OCI-LY3 (cell line): ENCODE measurements around the gene MUC5B.

Source experiments
- H2AFZ ChIP-seq: fragments of 200-600, 300-600 bp; shearing (Covaris generic); 2 replicates; pipeline ENCODE4 v1.6.0; 2014; ENCODE audit warnings: antibody characterized with exemption, low read depth, low read length
- H3K27ac ChIP-seq: fragments of 200-600, 300-600 bp; sonication (generic); 2 replicates; pipeline ENCODE4 v1.5.1; 2014; ENCODE audit warnings: mild to moderate bottlenecking, low read length, moderate library complexity, mixed read lengths
- H3K27me3 ChIP-seq: fragments of 200-600, 300-600 bp; sonication (generic); 2 replicates; pipeline ENCODE4 v1.6.1; 2014; ENCODE audit warnings: low read depth, low read length, mixed read lengths
- H3K36me3 ChIP-seq: fragments of 200-600, 300-600 bp; sonication (generic); replicated peaks from 2 replicates; pipeline ENCODE3; 2014; ENCODE audit warnings: low read depth, low read length, mixed read lengths
- H3K4me1 ChIP-seq: fragments of 300-600, 200-600 bp; sonication (generic); 2 replicates; pipeline ENCODE4 v1.6.1; 2014; ENCODE audit warnings: low read length, mixed read lengths
- H3K4me2 ChIP-seq: fragments of 200-600, 300-600 bp; sonication (generic); 2 replicates; pipeline ENCODE4 v1.6.1; 2014; ENCODE audit warnings: low read length, mixed read lengths
- H3K4me3 ChIP-seq: fragments of 300-600, 200-600 bp; sonication (generic); 2 replicates; pipeline ENCODE4 v1.5.1; 2014; ENCODE audit warnings: antibody characterized with exemption, mild to moderate bottlenecking, low read length, moderate library complexity
- H3K79me2 ChIP-seq: fragments of 300-600, 200-600 bp; shearing (Covaris generic); 2 replicates; pipeline ENCODE4 v1.6.1; 2014; ENCODE audit warnings: mild to moderate bottlenecking, low read length, mixed read lengths
- H3K9ac ChIP-seq: fragments of 300-600, 200-600 bp; shearing (Covaris generic); 2 replicates; pipeline ENCODE4 v1.6.0; 2014; ENCODE audit warnings: mild to moderate bottlenecking, low read length, moderate library complexity
- H3K9me3 ChIP-seq: fragments of 200-600, 300-600 bp; shearing (Covaris generic); 2 replicates; pipeline ENCODE4 v1.6.1; 2014; ENCODE audit warnings: low read length, mixed read lengths; ENCODE audit not compliant: insufficient read depth
- H4K20me1 ChIP-seq: fragments of 200-600, 300-600 bp; sonication (generic); 2 replicates; pipeline ENCODE4 v1.6.1; 2016; ENCODE audit warnings: low read length, mixed read lengths; ENCODE audit not compliant: insufficient read depth
- CTCF ChIP-seq: fragments of 200-600, 300-600 bp; sonication (generic); IDR thresholded peaks from 2 replicates; pipeline ENCODE4 v1.5.1; 2014; ENCODE audit warnings: antibody characterized with exemption, low read length, low read depth
- EZH2phosphoT487 ChIP-seq: fragments of 200-600 bp; shearing (Covaris generic); IDR thresholded peaks from 2 replicates; pipeline ENCODE4 v1.6.1; 2018; ENCODE audit warnings: antibody characterized with exemption, mixed run types, low read depth

MUC5B gene

GRCh38 chr11:1260023-1260501 is 37.2 kb downstream of the MUC5B start:
- Histone ChIP-seq H3K4me2 (no peak overlapping the region), H2AFZ (no peak overlapping the region), H3K4me1 (peaks cover 12% of the 10 kb centered on the region; the same call in 1 of the 2 replicates), H3K79me2 (no peaks in the 10 kb centered on the region), H3K36me3 (no peaks in the 10 kb centered on the region), H3K27me3 (no peaks in the 10 kb centered on the region), H3K9ac (no peak overlapping the region), H4K20me1 (no peaks in the 10 kb centered on the region), H3K4me3 (no peak overlapping the region), H3K27ac (no peak overlapping the region), H3K9me3 (no peaks in the 10 kb centered on the region)
- no peak for TF ChIP-seq CTCF
- TF ChIP-seq EZH2phosphoT487, result no peak

GRCh38 chr11:1260620-1261019 is 37.8 kb downstream of the MUC5B start:
- H4K20me1 ChIP-seq, result no peaks in the 10 kb centered on the region
- no peaks in the 10 kb centered on the region for H3K27me3 ChIP-seq
- no peak overlapping the region for H3K9ac ChIP-seq
- H3K27ac ChIP-seq, result no peak overlapping the region
- peaks cover 12% of the 10 kb centered on the region; the same call in 1 of the 2 replicates for H3K4me1 ChIP-seq
- H3K4me3 ChIP-seq, result no peak overlapping the region
- no peak for TF ChIP-seq CTCF
- no peak for TF ChIP-seq EZH2phosphoT487
- H3K4me2 ChIP-seq, result no peak overlapping the region
- no peaks in the 10 kb centered on the region for H3K79me2 ChIP-seq
- no peak overlapping the region for H2AFZ ChIP-seq
- no peaks in the 10 kb centered on the region for H3K36me3 ChIP-seq
- no peaks in the 10 kb centered on the region for H3K9me3 ChIP-seq

GRCh38 chr11:1261241-1262071 is 38.6 kb downstream of the MUC5B start:
- Histone ChIP-seq H3K4me2 (peak overlapping the region; percentile 98), H3K4me3 (peak overlapping the region; percentile 91), H3K79me2 (no peaks in the 10 kb centered on the region), H3K27me3 (no peaks in the 10 kb centered on the region), H2AFZ (no peak overlapping the region), H4K20me1 (no peaks in the 10 kb centered on the region), H3K27ac (no peak overlapping the region), H3K4me1 (peaks cover 12% of the 10 kb centered on the region; the same call in 1 of the 2 replicates), H3K9me3 (no peaks in the 10 kb centered on the region), H3K36me3 (no peaks in the 10 kb centered on the region), H3K9ac (peak overlapping the region; percentile 81; the same call in 1 of the 2 replicates)
- TF ChIP-seq CTCF (no peak), EZH2phosphoT487 (no peak)

- Histone ChIP-seq H3K79me2 (no peaks in the 10 kb centered on the region), H3K27me3 (no peaks in the 10 kb centered on the region), H3K9ac (peak overlapping the region; percentile 81), H3K4me3 (peak overlapping the region; percentile 91), H3K36me3 (no peaks in the 10 kb centered on the region), H3K27ac (peak overlapping the region; percentile 40), H2AFZ (0 out of 2 replicates have a peak overlapping the region, but pooled peaks have one; percentile 54), H3K4me2 (peak overlapping the region; percentile 98), H3K4me1 (peaks cover 12% of the 10 kb centered on the region; the same call in 1 of the 2 replicates), H3K9me3 (no peaks in the 10 kb centered on the region), H4K20me1 (no peaks in the 10 kb centered on the region)
- TF ChIP-seq CTCF, result no peak
- TF ChIP-seq EZH2phosphoT487, result no peak
Observed at GRCh38 chr11:1262172-1263006, 39.5 kb downstream of the MUC5B start.
